Uterus (tissue), 2 donors: ENCODE data around the gene MMP8.

Experiments
- POLR2A ChIP-seq, 2 donors: fragments of 450-650 bp; IDR thresholded peaks; one replicate each; pipeline ENCODE4 v1.6.1; 2016; ENCODE audit warnings: antibody characterized with exemption in 2 of 2, mild to moderate bottlenecking in 1 of 2, moderate library complexity in 1 of 2
- TF ChIP-seq, protein P1 (sequence below), 4 experiments: fragments of 200-600 bp in 2 of 4; fragments of 450-650 bp in 2 of 4; sonication (generic) in 2 of 4; IDR thresholded peaks; one replicate each; pipeline ENCODE4 v1.5.1; 2016 to 2019; ENCODE audit warnings: antibody characterized with exemption in 4 of 4, mild to moderate bottlenecking in 2 of 4, moderate library complexity in 1 of 4

DNA sequence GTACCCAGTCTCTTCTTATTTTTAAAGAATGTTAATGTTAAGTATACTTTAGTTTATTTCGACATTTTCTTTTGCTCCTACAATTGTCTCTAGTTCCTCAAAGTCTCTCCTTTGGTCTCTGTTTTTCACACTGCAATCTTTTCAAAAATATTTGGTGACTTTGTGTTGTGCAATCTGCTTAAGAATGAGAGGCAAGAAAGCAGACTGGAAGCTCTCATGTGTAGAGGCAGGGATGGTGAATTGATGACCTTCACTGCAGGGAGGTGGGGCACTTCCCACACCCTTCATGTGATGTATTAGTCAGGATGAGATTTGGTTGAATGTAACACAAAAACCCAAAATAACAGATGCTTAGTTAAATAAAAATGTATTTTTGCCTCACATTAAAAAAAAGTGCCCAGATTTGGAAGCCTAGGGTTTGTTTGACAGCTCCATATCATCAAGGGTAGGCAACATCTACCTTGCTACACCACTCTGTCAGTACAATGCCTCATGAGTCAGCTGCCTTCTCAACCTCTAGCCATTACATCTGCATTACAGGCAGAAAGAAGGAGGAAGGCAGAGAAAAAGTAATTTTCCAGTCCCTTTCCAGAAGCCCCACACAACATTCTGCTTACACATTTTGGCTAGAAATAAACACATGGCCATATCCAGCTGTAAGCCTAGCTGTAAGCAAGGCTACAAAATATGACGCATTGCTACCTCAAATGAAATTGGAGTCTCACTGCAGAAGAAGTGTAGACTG is 15.4 kb downstream of the MMP8 start:
- TF ChIP-seq, protein P1, sequence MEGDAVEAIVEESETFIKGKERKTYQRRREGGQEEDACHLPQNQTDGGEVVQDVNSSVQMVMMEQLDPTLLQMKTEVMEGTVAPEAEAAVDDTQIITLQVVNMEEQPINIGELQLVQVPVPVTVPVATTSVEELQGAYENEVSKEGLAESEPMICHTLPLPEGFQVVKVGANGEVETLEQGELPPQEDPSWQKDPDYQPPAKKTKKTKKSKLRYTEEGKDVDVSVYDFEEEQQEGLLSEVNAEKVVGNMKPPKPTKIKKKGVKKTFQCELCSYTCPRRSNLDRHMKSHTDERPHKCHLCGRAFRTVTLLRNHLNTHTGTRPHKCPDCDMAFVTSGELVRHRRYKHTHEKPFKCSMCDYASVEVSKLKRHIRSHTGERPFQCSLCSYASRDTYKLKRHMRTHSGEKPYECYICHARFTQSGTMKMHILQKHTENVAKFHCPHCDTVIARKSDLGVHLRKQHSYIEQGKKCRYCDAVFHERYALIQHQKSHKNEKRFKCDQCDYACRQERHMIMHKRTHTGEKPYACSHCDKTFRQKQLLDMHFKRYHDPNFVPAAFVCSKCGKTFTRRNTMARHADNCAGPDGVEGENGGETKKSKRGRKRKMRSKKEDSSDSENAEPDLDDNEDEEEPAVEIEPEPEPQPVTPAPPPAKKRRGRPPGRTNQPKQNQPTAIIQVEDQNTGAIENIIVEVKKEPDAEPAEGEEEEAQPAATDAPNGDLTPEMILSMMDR (IDR thresholded peaks at IDR 0.05) = no peak
- TF ChIP-seq POLR2A (IDR thresholded peaks at IDR 0.05) = no peak
